Fibroblast of skin of right biceps (primary cell): ENCODE results near the gene PLEKHG7.
"Not testable (repeated sequence)": the region's sequence is repeated elsewhere in the genome, so short reads cannot be mapped to it uniquely, and the experiment has no call there.

Experiments
- DNase-seq: peaks from one replicate; pipeline ENCODE4 v3.0.0-alpha.2; 2013

The PLEKHG7 gene

DNA sequence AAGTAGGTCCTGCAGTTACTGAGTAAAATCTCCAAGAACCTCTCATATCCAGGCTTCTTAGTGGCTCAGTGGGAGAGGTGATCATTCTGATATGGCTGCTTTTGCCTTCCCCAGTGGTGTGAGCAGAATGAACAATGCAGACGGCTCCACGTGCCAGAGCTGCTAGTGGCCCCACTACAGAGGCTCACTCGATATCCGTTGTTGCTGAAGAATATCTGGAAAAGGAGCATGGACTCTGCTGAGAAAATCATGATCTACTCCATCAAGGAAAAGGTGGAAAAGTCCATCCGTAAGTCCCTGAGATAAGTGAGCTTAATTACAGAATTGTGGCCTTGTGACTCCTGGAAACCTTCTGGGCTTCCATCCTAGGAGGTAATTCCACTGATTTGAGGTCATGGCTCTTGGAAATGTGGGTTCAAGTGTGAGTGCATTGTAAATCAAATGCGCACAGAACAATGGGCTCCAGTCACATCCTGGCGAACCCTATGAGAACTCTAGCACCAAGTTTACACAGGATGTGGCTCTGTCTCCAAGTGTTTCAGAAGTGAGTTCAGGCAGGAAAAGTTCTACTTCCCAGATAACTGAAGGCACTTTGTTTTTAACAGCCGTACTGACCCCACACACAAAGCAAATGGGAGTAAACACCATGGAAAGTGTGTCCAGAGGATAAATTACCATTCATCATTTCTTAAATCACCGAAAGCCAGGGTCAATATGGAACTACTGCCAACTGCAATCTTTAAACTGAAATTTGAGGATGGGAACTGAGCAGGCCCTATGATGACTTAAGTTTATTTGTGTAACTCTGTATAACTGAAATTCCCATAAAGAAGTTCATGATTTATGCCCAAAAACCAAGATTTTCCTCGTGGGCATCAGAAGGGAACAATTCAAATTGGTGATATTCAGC is 51.4 kb downstream of the PLEKHG7 start:
- no peak for DNase-seq

GRCh38 chr12:92756898-92757596 is 54.3 kb downstream of the PLEKHG7 start:
- DNase-seq, result no peak

DNA sequence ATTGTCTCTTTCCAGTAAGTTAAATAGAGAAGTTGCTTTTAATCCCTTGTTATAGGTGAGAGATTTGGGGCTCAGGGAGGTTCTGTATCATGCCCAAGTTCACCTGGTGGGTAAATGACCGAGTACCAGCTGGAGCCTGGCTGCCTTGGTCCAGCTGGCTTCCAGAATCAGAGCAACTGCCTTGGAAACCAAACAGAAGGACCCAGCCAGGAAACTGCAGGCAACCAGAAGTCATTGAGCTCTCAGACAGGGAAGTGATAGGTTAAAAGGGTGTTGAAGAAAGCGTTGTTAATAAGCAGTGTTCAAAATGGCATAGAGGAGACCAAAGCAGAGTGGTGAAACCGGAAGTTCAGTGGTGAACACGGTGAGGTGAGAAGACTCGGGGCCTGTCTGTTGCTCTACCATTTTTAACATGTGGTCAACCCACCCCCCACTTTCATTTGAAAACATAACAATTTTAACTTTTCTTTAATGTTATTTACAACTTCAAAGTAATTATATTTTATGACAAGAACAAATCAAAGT is 54.9 kb downstream of the PLEKHG7 start:
- DNase-seq, result no peak

DNA sequence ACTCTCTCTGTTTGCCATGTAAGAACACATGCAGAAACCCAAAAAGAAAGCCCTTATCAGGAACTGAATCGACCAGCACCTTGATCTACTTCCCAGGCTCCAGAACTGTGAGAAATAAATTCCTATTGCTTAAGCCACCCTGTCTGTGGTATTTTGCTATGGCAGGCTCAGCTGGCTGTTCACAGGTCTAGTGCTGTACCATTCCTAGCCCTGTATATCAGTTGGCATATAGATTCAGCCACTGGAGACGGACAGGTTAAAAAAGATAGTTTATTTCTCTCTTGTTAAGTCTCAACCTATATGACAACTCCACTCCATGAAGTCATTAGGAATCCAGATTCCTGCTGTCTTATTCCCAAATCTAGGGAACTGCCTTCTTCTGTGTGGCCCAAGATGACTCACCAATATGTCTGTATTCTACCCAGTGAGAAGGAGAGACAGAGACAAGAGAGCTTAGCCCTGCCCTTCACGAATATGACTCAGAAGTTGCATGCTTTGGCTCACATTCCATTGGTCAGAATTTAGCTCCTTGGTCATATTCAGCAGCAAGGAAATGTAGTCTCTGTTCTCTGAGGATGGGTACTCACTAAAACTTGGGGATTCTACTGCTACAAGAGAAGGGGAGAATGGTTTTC is 57.0 kb downstream of the PLEKHG7 start:
- DNase-seq, result peak; percentile 96

GRCh38 chr12:92762773-92763172 is 60.0 kb downstream of the PLEKHG7 start:
- DNase-seq, result no peak

DNA sequence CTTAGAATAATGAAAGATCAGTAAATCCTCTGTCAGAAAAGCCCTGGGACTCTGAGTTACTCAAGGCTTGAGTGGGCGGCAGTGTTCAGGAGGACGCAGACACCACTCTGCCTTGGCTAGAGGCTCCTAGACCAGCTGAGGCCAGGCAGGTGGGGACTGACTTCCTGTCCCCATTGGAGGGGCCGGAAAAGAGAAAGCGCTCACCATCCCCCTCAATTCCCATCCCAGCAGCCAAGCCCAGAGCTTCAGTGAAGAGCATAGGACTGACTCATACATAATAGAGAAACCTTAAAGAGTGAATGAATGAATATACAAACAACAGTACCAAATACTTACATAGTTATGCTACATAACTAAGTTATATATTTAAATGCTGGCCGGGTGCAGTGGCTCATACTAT is 62.0 kb downstream of the PLEKHG7 start:
- peak; percentile 32 for DNase-seq

DNA sequence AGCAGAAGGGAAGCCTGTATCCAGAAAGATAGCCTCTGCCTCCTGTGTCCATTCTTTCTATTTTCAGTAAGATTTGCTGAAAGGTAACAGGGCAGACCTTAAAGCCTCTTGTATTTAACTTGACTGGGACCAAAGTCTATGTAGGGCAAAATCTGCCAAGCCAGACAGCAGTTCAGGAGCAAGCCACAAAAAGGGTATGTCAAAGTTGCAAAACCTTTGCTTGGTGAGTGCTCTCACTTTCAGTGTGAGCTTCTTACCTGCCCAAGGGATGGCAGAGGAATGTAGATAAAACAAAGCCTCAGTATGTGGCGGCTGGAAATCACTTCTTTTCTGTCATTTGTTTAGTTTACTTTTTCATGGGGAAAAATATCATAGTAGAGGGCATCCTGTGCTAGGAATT is 63.1 kb downstream of the PLEKHG7 start:
- DNase-seq, result no peak

DNA sequence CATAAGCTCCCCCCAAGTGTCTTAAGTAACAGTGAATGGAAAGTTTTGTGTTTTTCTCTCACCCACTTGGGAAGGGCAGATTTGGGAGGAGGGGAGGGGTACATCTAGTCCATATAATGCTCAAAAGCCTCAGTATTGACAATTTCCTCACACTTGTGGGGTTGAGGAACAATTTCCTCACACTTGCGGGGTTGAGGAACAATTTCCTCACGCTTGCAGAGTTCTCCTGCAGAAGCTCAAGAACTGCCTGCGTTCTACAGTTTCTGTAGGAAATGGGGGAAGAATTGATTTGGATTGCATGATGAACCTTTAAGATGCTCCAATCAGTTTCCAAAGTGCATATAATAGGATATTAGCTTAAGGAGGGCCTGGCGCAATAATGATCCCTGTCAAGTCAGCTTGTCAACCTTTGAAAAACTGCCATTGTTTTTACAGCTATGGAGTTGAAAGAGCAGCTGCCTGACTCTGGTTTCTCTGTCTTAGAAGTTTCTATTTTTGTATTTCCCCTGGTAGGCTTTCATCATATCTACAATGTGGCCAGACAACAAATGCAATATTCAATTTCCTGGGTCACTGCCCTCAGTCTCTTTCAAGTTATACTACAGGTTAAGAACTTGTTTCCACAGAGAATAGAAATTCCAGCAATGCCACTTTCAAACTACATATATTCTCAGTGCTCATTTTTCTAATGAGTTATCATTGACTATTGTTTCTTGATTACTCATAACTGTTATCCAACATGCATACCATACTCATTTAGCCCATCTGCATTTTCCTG is 66.5 kb downstream of the PLEKHG7 start:
- DNase-seq, result no peak

DNA sequence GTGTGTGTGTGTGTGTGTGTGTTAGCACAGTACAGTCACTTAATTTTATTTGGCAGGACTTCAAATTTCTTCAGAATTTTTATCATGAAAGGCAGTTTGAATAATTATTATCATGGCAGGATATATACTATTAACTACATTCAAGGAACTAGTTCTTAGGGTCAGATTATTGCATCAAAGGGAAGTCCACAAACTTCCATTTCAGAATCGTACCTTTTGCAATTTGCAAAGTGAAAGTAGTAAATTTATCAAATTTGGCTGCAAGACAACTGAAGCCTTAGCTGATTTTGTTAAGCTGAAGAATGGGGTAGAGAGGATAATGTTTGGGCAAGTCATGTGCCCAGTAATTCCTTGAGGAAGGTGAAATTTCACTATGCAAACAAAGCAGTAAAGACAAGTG is 68.2 kb downstream of the PLEKHG7 start:
- DNase-seq, result no peak

- DNase-seq, result no peak
Measured at GRCh38 chr12:92775416-92775815, 72.6 kb downstream of the PLEKHG7 start.

DNA sequence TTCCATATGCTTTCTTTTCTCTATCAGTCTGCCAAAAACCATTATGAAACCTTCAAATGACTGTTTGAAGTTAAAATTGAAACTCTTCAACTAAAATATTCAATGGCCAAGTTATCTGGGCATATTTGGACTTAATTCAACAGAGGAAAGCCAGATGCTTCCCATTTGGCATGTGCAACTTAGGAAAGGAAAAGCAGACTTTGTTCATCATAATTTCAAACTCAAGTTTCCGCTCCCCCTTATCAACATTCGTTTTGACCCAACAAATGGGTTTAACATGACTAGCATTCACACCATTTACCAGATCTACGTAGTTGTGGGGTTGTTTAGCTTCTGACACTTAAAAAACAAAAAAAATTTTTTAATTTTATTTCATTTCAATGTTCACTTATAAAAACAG is 75.7 kb downstream of the PLEKHG7 start:
- no peak for DNase-seq

- no peak for DNase-seq
Measured at GRCh38 chr12:92779902-92780301, 77.1 kb downstream of the PLEKHG7 start.

GRCh38 chr12:92784356-92784755 is 81.6 kb downstream of the PLEKHG7 start:
- peak; percentile 22 for DNase-seq

DNA sequence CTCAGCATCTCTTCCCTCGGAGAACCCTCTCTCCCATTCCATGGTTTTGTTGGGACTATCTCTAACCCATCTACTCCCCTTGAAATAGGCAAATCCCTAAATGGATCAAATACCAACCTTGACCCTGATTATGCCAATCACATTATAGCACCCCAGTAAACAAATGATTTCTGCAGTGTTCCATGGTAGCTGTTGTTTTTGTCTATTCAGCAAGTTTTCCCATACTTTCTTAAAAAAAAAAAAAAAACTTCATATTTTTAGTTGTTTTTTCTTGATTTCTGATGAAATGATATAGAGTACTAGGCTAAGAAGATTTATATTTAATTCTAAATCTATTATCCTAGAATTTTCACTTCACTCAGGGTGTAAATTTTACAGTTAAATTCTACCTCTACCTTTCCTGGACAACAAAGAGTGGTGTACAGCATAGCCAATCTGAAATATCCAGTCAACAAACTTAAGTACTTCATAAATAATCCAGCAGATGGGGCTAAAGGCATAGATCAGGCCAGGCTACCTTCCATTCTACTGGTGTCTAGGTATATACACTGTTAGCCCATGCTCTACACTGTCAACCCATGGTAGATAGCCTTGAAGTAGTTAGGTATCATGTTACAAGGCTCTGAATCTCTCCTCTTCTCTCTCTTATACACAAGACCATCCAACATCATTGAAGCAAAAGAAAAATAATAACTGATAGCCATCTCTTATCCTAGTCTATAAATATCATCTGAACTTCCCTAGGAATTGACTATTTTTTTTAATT is 82.2 kb downstream of the PLEKHG7 start:
- peak; percentile 72 for DNase-seq

DNA sequence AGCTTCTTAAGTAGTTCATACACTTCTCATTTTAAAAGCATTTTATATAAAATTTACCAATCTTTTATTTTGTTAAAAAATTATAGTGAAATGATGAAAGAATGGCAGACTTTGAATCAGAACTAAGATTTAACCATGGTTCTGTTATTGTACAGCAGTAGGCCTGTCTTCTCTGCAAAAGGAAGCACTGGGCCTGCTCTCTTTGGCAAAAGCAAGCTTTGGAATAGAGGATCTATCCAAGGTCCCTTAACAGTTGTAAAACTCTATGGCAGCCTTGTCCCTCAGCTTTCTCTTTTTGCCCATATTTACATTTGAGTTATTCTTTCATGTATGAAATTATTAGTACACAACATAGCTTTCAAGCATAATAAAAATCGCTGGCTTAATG is 82.8 kb downstream of the PLEKHG7 start:
- DNase-seq, result no peak

- DNase-seq, result peak; percentile 40
Measured at GRCh38 chr12:92786045-92786444, 83.3 kb downstream of the PLEKHG7 start.

GRCh38 chr12:92794356-92794755 is 91.6 kb downstream of the PLEKHG7 start:
- DNase-seq, result not testable (repeated sequence)

DNA sequence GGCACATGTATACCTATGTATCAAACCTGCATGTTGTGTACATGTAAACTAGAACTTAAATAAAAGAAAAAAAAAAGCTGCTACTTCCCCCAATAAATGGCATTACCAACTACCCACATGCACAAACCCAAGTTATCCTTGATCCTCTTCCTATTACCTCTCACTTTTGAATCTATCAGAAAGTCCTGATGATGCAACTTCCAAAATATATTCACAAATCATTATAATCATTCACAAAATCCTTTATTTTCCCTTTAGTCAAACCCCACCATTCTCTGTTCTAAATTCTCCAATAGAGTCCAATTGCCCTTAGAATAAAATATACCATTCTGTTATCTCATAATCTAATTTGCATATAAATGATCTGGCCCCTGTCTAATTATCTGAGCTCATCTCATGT is 92.0 kb downstream of the PLEKHG7 start:
- no peak for DNase-seq

DNA sequence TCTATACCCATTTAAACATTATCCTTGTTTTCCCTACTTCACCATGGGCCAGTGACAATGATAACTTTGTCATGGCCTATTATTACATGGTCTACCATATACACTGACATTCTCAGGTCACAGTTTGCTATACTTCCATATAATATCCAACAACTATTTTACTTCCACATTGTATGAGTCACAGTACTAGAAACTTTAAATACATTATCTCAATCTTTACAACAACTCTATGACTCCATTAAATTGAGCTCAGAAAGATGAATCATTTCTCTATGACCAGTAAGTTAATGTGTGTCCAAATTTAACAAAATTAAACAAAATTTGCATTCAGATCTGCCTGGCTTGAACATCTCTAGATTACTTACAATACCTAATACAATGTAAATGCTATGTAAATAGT is 93.9 kb downstream of the PLEKHG7 start:
- DNase-seq, result peak; percentile 41

DNA sequence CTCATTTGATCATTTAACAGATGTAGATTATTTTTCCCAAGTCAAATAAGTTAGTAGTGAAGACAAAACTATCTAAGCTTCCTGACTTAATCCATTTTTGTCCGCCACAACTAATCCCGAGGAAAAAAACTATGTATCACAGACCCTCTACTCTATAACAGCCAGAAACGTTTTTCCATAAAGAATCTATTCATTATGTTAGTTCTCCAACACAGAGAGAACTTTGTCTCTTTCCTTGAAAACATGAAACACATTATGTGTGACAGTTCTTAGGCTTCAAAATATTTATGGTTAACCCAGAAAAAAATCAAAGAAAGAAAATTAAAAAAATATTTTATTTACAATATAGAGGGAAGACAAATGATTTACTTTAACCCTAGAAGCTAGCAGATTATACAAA is 100.1 kb downstream of the PLEKHG7 start:
- no peak for DNase-seq

GRCh38 chr12:92803903-92804302 is 101.1 kb downstream of the PLEKHG7 start:
- no peak for DNase-seq

DNA sequence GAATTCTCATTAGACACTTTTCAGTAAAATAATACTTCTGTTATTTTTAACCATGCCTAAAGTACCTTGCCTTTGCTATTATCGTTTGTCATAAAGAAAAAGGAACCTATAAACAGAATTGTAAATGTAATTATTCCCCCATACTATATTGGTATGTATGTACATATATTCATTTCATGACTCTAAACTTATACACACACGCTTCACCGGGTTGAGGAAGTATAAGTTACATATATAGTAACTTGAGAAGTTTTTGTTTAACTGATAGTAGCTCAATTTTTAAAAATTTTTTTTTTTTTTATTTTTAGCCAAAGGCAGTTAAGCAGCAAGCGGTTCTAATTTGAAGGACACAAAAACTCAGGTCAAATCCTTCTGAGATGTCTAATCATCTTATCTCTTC is 107.6 kb downstream of the PLEKHG7 start:
- DNase-seq, result no peak
